AG08395 (cell line): ENCODE results near the gene EDEM1.
"Not testable (repeated sequence)": the region's sequence is repeated elsewhere in the genome, so short reads cannot be mapped to it uniquely, and the experiment has no call there.

Source experiments
- DNase-seq: peaks from one replicate; pipeline ENCODE4 v3.0.0; 2012; ENCODE audit warnings: mixed read lengths, low spot score

EDEM1 gene

GRCh38 chr3:5187156-5187919 lies at the start of gene EDEM1:
Gene EDEM1 (plus strand): TSS chr3:5187707. CDS start chr3:5187806, 99 bp downstream.
- DNase-seq = peak; percentile 99

DNA sequence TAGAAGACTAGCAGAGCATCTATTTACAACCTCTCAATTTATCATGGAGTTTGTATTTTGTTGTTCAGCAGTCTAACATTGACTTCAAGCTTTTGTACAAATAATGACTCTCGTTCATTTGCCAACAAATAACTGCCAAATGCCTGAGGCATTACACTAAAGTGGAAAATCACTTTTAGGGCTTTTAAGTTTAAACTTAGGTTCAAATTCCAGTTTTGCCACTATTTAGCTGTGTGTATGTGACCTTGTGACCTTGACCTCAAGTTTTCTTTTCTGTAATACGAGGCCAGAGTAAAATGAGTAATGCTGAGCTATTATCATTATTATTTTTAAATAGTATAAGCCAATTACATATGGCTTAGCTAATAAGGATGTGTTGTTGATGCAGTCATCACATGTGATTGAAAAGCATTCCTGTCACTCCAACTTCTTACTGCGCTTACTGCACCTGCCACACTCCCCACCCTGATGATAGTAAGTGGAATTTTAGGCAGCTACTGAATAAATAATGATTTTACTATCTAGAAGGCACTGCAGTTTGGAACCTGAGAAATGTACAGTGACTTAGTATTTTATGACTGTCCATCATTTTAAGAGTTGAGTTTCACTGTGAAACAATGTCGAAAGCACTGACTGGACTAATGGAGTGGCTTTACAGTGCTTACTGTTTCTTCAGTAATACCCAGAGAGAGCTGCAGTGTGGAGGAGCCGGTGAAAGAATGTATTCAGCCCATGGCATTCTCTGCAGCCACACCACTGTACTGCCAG lies 49.1 kb upstream of the EDEM1 start:
- DNase-seq = peak; percentile 25

- no peak for DNase-seq
These were observed 47.3 kb upstream of the EDEM1 start for GRCh38 chr3:5140230-5140621.

- DNase-seq = no peak
These were observed 46.7 kb upstream of the EDEM1 start for GRCh38 chr3:5140839-5141238.

DNA sequence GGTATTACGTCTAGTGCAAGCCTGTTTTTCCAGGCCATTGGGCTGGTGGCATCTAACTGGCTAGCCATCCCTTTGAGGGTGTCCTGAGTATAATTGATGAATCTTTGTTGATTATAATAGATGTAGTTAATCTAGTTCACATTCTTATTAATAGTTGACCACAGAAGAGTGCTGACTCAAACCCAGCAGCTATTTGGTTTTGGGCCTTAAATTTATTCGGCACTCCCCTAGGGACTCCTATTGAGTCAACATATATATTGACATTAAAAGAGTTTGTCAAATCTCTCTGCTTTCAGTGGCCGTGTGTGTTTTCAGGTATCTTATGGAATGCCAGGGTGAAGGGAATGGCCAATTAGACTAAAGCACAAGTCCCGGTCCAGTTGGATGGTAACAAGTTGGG lies 45.7 kb upstream of the EDEM1 start:
- no peak for DNase-seq

DNA sequence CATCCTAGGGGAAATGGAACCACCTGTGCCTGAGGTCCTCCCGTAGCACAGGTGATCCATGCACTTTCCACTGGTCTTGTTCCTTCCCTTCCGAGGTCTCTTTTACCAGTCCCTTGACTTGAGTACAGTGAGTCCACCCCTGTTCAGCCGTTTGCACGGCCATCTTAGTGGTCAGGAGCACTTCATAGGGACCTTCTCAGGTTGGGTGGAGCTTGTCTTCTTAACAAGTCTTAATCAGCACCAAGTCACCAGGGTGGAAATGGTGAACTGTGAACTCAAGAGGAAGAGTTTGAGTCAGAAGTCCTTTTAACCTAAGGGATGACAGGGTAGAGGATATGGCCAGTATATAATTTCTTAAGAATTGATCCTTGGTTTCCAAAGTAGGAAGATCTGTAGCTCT lies 44.0 kb upstream of the EDEM1 start:
- DNase-seq = no peak

DNA sequence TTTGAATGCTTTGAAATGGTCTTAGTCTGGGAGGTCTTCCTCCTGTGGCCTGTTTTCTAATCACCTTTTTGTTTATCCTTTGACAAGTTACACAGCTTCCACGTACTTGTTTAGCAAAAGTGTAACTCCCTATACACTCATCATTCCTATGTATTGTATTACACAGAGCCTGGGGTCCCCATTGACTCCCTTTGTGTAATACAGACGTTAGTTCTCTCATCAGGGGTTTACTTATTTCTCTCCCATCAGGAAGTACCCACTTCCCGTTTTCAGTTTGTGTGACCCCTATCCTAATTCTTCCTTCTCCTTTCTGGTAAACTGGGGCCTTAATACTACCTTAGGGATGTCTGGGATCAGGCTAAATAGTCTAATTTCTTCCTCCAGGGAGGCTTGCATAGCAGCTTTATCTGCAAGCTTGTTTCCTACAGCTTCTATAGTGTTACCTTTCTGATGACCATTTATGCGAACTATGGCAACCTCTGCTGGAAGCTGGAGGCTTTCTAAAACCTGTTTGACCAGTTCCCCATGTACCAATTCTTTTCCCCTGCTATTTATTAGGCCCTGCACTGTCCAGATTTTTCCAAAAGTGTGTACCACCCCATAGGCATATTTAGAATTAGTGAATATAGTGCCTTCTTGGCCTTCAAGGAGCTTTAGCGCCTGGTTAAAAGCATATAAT lies 43.1 kb upstream of the EDEM1 start:
- no peak for DNase-seq

DNA sequence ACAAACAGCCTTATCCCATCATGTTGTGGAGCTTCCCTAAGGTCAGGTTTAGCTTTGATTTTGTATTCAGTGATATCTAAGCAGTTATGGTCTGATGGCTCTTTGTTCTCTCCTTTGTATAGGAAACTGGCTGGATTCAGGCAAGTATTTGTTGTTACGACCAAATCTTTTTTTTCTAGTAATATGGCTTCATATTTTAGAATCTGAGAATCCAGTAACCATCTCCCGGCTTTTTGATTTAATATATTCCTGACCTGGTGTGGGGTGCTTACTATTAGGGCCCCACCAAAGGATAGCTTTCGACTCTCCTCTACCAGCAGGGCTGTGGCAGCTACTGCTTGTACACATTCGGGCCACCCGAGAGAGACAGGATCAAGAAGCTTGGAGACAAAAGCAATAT lies 42.4 kb upstream of the EDEM1 start:
- no peak for DNase-seq

- not testable (repeated sequence) for DNase-seq
These were observed 40.4 kb upstream of the EDEM1 start for GRCh38 chr3:5147152-5147551.

- DNase-seq = no peak
These were observed 38.1 kb upstream of the EDEM1 start for GRCh38 chr3:5149306-5149880.

GRCh38 chr3:5151586-5151985 lies 35.9 kb upstream of the EDEM1 start:
- DNase-seq = no peak

DNA sequence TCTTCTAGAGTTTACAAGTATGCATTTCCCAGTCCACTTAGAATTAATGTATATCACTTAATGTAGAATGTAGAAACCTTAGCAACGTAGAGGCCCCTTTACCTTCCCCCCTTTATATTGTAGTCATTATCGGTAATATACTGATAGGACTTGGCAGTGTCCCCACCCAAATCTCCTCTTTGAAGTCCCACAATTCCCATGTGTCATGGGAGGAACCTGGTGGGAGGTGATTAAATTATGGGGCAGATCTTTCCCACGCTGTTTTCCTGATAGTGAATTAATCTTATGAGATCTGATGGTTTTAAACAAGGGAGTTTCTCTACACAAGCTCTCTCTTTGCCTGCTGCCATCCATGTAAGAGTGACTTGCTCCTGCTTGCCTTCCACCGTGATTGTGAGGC lies 34.4 kb upstream of the EDEM1 start:
- DNase-seq = no peak

GRCh38 chr3:5155241-5155640 lies 32.3 kb upstream of the EDEM1 start:
- DNase-seq = no peak

DNA sequence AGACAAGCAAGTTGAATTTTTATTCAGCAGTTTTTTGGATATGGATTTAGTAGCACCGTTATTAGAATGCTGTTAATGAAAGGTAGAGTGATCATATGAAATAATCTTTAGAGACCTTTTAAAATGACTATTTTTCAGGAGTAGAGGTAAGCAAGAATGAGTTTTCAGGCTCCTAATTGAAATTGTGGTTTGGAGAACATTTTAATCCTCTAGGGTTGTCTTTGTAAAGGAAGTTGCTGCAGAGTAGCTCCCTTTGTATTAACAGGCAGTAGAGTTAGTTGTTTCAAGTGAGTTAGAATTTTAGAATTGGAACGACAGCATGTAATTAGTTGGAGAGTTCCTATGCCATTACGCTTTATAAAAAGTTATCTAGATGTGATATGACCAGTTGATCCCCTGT lies 27.2 kb upstream of the EDEM1 start:
- DNase-seq = no peak

DNA sequence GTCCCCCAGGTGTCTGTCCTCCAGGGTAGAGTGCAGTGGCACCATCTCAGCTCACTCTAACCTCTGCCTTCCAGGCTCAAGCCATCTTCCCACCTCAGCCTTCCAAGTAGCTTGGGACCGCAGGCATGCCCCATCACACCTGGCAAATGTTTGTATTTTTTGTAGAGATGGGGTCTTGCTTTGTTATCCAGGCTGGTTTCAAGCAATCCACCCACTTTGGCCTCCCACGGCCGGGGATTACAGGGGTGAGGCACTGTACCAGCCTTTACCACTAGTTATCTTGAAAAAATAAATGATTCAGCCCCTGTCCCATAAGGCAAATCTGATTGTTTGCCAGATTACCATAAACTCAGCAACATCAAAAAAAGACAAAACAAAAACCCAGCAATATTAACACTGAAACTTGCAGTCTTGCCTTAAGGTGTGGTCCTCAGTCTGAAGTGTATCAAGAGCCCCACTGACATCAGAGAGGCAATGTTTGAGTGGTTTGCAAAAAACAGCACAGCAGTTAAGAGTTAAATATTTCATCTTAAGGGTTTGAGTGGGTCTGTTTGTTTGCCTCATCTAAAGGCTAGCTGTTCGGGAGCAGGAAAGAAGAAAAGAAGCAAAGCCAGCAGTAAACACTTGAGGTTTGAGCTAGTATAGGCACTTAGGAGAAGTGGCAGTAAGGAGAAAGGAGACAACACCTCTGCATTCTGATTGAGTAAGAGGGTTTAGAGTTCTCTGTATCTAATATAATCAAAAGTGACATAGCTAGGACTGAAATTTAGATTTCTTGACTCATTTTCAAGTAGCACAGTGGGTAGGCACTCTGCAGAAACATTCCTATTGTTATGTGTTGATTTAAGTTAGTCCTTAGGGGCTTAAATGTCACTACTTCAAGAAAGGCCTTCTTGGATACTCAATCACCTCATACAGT lies 26.3 kb upstream of the EDEM1 start:
- DNase-seq = peak; percentile 7

DNA sequence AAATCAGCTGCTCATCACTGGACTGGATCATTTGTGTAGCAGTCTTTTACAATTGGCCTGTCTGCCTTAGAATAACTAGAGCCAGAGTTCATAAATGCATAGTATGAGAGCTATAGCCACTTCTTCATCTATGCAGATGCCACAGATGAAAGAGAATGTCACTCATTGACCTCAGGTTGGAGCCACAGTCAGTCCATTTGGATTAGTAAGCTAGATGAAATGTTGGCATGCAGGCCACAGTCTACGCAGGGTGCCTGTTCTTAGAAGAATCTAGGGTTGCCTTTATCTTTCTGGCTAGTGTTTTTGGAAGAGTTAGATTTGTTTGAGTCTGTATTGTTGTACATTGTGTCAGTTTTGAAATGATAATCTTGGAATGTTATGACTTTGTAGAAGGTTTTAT lies 25.4 kb upstream of the EDEM1 start:
- peak; percentile 59 for DNase-seq

DNA sequence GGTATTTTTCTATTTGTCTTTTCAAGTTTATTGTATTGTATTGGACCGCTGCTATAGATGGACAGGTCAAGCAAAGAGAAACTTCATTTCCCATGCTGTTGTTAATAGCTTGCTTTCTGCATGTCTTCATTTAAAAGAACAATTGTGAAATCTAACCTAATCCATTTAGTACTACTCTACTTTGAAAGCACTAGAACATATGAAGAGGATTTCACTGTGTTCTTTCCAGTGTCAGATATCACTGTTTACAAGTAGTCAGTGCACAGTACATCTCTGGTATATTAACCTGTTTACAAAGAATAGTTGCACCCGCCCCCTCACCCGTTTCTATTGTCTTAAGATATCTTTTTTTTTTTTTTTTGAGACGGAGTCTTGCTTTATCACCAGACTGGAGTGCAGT lies 21.8 kb upstream of the EDEM1 start:
- no peak for DNase-seq

DNA sequence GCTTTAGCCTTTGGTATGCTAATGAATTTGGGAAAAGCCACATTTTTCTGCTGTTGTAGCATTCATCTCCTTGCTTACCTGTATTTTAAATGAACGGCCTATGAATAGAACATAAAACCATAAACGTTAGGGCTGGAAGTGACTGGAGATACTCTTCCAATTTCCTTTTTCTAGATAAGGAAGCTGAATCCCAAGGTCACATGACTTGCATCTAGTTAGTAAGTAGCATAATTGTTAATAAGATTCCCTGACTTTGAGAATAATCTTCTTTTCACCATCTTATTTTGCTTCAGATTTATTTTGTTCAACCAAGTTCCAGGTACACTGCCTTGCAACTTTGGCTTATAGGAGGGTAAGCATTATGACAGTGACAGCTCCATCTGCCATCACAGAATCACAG lies 20.7 kb upstream of the EDEM1 start:
- no peak for DNase-seq

DNA sequence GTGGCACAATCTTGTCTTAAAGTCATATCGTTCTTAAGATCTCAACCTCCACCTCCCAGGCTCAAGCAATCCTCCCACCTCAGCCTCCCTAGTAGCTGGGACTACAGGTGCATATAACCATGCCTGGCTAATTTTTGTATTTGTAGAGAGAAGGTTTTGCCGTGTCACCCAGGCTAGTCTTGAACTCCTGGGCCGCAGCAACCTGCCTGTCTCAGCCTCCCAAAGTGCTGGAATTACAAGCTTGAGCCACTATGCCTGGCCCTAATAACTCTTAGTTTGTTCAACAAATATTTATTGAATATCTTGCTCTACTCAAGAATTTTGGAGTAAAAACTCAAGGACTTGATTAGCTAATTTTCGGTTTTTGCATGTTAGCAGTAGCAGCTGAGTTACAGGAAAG lies 19.4 kb upstream of the EDEM1 start:
- no peak for DNase-seq

DNA sequence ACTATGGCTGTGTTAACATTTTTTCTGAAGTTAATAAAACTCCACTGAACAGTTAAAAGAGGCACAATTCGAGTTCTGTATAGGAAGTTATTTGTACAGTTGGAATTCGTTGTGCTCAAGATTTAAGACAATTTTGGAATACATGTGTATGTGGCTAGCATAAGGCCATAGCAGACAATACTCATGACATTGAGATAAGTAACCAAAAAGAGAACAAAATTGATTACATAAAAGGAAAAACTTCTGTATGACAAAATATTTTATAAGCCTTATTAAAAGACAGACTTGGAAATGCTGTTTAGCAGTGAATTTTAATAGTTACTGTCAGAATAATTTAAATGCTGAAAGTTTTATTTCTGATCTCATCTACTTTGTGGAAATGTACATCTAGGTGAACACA lies 17.7 kb upstream of the EDEM1 start:
- DNase-seq = no peak

GRCh38 chr3:5170975-5171374 lies 16.5 kb upstream of the EDEM1 start:
- DNase-seq = no peak

GRCh38 chr3:5172018-5172417 lies 15.5 kb upstream of the EDEM1 start:
- DNase-seq = no peak
